HepG2 (cell line): ENCODE measurements around the gene SFI1. TPM values are rescaled to one million over a fixed set of nuclear protein-coding genes. Genes with fewer than 3 reads are reported as not detected.

Experiments
- CAMTA2 ChIP-seq: sonication (generic); formaldehyde crosslinking; IDR thresholded peaks from 2 replicates; pipeline ENCODE4 v1.4.0; 2020; ENCODE audit warnings: mild to moderate bottlenecking, missing genetic modification reagents, borderline replicate concordance
- KAT8 ChIP-seq: IDR thresholded peaks from 2 replicates; pipeline ENCODE4 v1.6.1; 2016; ENCODE audit warnings: missing genetic modification reagents, missing compliant biosample characterization
- LCORL ChIP-seq, 2 experiments: fragments of 450-650 bp in 1 of 2; sonication (generic) in 1 of 2; formaldehyde crosslinking in 1 of 2; IDR thresholded peaks; 2 replicates each; pipeline versions ENCODE4 v1.5.0 to v1.6.1; 2017 to 2020; ENCODE audit warnings: antibody characterized with exemption in 1 of 2, missing genetic modification reagents in 1 of 2
- NR1H2 ChIP-seq: sonication (generic); formaldehyde crosslinking; IDR thresholded peaks from 2 replicates; pipeline ENCODE4 v1.8.1; 2022; ENCODE audit warnings: low read depth, missing genetic modification reagents, borderline replicate concordance
- RBFOX2 ChIP-seq: fragments of 200-400 bp; formaldehyde crosslinking; IDR thresholded peaks from 2 replicates; pipeline ENCODE4 v1.6.1; 2017; ENCODE audit warnings: low read depth, mild to moderate bottlenecking, low read length
- SKI ChIP-seq: fragments of 450-650 bp; IDR thresholded peaks from one replicate; pipeline ENCODE4 v1.6.1; 2018; ENCODE audit warnings: mild to moderate bottlenecking; ENCODE audit not compliant: partially characterized antibody
- ZNF547 ChIP-seq: sonication (generic); formaldehyde crosslinking; IDR thresholded peaks from 2 replicates; pipeline ENCODE4 v1.5.1; 2020; ENCODE audit warnings: mild to moderate bottlenecking, missing genetic modification reagents
- ZNF563 ChIP-seq: sonication (generic); formaldehyde crosslinking; IDR thresholded peaks from 2 replicates; pipeline ENCODE4 v1.8.0; 2022; ENCODE audit warnings: mild to moderate bottlenecking, moderate library complexity, missing genetic modification reagents
- ZNF614 ChIP-seq: IDR thresholded peaks from 2 replicates; pipeline ENCODE4 v1.6.1; 2018; ENCODE audit warnings: missing biosample characterization, missing genetic modification reagents, inconsistent platforms, borderline replicate concordance
- ZNF776 ChIP-seq: sonication (generic); formaldehyde crosslinking; IDR thresholded peaks from 2 replicates; pipeline ENCODE4 v1.4.0; 2020; ENCODE audit warnings: mild to moderate bottlenecking, missing genetic modification reagents
- ZNF891 ChIP-seq: sonication (generic); formaldehyde crosslinking; IDR thresholded peaks from 2 replicates; pipeline ENCODE4 v1.5.0; 2020; ENCODE audit warnings: mild to moderate bottlenecking, missing genetic modification reagents
- polyA plus RNA-seq, 8 experiments: library from polyadenylated mRNA; depleted of rRNA in 3 of 8; stranded (reverse) in 7 of 8; unstranded in 1 of 8; fragments of >200 nt; fragmentation: Illumina TruSeq in 4 of 8; extraction: Trizol in 4 of 8; gene quantifications; 2 replicates each; pipeline versions ENCODE4 v1.2.1 to v1.2.3, GENCODE V29; 2011 to 2016; ENCODE audit warnings: low read depth in 4 of 8, missing spikeins in 1 of 8, mixed read lengths in 1 of 8; ENCODE audit not compliant: insufficient read depth in 1 of 8
- total RNA-seq, 5 experiments: library from RNA; depleted of rRNA; stranded (reverse); fragments of >200 nt; fragmentation: Illumina TruSeq; extraction: Trizol; gene quantifications; 2 replicates each; pipeline ENCODE4 v1.2.3, GENCODE V29; 2016; ENCODE audit warnings: low read depth in 1 of 5
- TF ChIP-seq, protein P1 (sequence below): sonication (generic); formaldehyde crosslinking; IDR thresholded peaks from 2 replicates; pipeline ENCODE4 v1.4.0; 2020; ENCODE audit warnings: missing genetic modification reagents
- TF ChIP-seq, protein P2 (sequence below): sonication (generic); formaldehyde crosslinking; IDR thresholded peaks from 2 replicates; pipeline ENCODE4 v1.4.0; 2020; ENCODE audit warnings: missing genetic modification reagents
- TF ChIP-seq, protein P3 (sequence below): sonication (generic); formaldehyde crosslinking; IDR thresholded peaks from 2 replicates; pipeline ENCODE4 v1.4.0; 2020; ENCODE audit warnings: missing genetic modification reagents
- TF ChIP-seq, protein P4 (sequence below): sonication (generic); formaldehyde crosslinking; IDR thresholded peaks from 2 replicates; pipeline ENCODE4 v1.4.0; 2020; ENCODE audit warnings: missing genetic modification reagents; ENCODE audit errors: not compliant biosample characterization

Gene SFI1
- total and polyA plus RNA-seq, 2 of the 13 experiments (the other 11 are each of a cell fraction or from before 2014, with no cell fraction given): 20.5 to 40.1 TPM

DNA sequence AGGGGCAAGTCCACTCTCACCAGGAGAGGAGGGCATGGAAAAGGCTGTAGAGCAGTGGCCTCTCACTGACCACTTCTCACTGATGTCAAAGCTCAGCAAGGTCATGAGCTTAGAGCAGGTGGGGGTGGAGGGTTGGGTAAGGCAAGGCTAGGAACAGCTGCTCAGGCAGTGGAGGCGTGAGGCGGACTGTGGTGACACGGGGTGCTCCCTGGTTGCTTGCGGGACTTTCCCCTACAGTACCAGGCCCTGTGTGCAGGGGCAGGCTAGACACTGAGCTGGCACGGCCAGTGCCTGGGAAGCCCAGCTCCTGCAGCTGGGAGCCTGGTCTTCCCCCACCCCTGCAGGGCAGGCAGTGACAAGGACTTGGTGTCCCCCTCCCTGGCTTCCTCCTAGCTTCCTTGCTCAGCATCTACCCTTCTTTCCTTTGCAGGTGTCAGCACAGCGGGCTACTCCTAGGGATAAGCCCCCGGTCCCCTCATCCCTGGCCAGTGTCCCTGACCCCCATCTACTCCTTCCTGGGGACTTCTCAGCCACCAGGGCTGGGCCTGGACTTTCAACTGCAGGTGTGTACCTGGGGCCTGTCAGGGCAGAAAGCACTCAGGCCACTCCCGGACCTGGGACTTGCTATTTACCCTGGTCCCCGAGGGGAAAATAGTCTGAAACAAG, 120.1 kb downstream of the SFI1 start (continued):
- TF ChIP-seq RBFOX2 (0 out of 2 replicates have a peak, but pooled peaks have one; percentile 25), LCORL (IDR thresholded peaks at IDR 0.05) (no peak), LCORL (CRISPR knock-in tag; IDR thresholded peaks at IDR 0.05) (peak; percentile 24; the same call in 1 of the 2 replicates), ZNF547 (CRISPR knock-in tag) (0 out of 2 replicates have a peak, but pooled peaks have one; percentile 38), ZNF776 (CRISPR knock-in tag) (no peak), CAMTA2 (CRISPR knock-in tag) (no peak), SKI (no peak), ZNF891 (0 out of 2 replicates have a peak, but pooled peaks have one; percentile 15), NR1H2 (CRISPR knock-in tag) (no peak), ZNF614 (no peak), ZNF563 (no peak; the same call in 1 of the 2 replicates), KAT8 (CRISPR knock-in tag) (no peak)
- TF ChIP-seq, protein P1, sequence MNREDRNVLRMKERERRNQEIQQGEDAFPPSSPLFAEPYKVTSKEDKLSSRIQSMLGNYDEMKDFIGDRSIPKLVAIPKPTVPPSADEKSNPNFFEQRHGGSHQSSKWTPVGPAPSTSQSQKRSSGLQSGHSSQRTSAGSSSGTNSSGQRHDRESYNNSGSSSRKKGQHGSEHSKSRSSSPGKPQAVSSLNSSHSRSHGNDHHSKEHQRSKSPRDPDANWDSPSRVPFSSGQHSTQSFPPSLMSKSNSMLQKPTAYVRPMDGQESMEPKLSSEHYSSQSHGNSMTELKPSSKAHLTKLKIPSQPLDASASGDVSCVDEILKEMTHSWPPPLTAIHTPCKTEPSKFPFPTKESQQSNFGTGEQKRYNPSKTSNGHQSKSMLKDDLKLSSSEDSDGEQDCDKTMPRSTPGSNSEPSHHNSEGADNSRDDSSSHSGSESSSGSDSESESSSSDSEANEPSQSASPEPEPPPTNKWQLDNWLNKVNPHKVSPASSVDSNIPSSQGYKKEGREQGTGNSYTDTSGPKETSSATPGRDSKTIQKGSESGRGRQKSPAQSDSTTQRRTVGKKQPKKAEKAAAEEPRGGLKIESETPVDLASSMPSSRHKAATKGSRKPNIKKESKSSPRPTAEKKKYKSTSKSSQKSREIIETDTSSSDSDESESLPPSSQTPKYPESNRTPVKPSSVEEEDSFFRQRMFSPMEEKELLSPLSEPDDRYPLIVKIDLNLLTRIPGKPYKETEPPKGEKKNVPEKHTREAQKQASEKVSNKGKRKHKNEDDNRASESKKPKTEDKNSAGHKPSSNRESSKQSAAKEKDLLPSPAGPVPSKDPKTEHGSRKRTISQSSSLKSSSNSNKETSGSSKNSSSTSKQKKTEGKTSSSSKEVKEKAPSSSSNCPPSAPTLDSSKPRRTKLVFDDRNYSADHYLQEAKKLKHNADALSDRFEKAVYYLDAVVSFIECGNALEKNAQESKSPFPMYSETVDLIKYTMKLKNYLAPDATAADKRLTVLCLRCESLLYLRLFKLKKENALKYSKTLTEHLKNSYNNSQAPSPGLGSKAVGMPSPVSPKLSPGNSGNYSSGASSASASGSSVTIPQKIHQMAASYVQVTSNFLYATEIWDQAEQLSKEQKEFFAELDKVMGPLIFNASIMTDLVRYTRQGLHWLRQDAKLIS (CRISPR knock-in tag): no peak
- TF ChIP-seq, protein P2, sequence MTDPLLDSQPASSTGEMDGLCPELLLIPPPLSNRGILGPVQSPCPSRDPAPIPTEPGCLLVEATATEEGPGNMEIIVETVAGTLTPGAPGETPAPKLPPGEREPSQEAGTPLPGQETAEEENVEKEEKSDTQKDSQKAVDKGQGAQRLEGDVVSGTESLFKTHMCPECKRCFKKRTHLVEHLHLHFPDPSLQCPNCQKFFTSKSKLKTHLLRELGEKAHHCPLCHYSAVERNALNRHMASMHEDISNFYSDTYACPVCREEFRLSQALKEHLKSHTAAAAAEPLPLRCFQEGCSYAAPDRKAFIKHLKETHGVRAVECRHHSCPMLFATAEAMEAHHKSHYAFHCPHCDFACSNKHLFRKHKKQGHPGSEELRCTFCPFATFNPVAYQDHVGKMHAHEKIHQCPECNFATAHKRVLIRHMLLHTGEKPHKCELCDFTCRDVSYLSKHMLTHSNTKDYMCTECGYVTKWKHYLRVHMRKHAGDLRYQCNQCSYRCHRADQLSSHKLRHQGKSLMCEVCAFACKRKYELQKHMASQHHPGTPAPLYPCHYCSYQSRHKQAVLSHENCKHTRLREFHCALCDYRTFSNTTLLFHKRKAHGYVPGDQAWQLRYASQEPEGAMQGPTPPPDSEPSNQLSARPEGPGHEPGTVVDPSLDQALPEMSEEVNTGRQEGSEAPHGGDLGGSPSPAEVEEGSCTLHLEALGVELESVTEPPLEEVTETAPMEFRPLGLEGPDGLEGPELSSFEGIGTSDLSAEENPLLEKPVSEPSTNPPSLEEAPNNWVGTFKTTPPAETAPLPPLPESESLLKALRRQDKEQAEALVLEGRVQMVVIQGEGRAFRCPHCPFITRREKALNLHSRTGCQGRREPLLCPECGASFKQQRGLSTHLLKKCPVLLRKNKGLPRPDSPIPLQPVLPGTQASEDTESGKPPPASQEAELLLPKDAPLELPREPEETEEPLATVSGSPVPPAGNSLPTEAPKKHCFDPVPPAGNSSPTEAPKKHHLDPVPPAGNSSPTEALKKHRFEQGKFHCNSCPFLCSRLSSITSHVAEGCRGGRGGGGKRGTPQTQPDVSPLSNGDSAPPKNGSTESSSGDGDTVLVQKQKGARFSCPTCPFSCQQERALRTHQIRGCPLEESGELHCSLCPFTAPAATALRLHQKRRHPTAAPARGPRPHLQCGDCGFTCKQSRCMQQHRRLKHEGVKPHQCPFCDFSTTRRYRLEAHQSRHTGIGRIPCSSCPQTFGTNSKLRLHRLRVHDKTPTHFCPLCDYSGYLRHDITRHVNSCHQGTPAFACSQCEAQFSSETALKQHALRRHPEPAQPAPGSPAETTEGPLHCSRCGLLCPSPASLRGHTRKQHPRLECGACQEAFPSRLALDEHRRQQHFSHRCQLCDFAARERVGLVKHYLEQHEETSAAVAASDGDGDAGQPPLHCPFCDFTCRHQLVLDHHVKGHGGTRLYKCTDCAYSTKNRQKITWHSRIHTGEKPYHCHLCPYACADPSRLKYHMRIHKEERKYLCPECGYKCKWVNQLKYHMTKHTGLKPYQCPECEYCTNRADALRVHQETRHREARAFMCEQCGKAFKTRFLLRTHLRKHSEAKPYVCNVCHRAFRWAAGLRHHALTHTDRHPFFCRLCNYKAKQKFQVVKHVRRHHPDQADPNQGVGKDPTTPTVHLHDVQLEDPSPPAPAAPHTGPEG (CRISPR knock-in tag): no peak
- TF ChIP-seq, protein P3, sequence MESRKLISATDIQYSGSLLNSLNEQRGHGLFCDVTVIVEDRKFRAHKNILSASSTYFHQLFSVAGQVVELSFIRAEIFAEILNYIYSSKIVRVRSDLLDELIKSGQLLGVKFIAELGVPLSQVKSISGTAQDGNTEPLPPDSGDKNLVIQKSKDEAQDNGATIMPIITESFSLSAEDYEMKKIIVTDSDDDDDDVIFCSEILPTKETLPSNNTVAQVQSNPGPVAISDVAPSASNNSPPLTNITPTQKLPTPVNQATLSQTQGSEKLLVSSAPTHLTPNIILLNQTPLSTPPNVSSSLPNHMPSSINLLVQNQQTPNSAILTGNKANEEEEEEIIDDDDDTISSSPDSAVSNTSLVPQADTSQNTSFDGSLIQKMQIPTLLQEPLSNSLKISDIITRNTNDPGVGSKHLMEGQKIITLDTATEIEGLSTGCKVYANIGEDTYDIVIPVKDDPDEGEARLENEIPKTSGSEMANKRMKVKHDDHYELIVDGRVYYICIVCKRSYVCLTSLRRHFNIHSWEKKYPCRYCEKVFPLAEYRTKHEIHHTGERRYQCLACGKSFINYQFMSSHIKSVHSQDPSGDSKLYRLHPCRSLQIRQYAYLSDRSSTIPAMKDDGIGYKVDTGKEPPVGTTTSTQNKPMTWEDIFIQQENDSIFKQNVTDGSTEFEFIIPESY (CRISPR knock-in tag): peak; percentile 81
- TF ChIP-seq, protein P4, sequence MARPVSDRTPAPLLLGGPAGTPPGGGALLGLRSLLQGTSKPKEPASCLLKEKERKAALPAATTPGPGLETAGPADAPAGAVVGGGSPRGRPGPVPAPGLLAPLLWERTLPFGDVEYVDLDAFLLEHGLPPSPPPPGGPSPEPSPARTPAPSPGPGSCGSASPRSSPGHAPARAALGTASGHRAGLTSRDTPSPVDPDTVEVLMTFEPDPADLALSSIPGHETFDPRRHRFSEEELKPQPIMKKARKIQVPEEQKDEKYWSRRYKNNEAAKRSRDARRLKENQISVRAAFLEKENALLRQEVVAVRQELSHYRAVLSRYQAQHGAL: no peak
